HCT116 (cell line): ENCODE measurements around the gene GSK3A. TPM values are rescaled to one million over a fixed set of nuclear protein-coding genes. Genes with fewer than 3 reads are reported as not detected.
A peak's percentile ranks its signal among the peaks of the same experiment; 100 is the strongest.

Source experiments
- ATAC-seq: fragments of 200-7000 bp; cut with Tn5 transposase; 2 replicates; pipeline ENCODE4 v1.9.1; 2020; ENCODE audit warnings: mild to moderate bottlenecking, moderate library complexity
- Bru-seq: library from RNA; stranded (reverse); fragments of 400-500 nt; gene quantifications from one replicate; lab custom pipeline; 2021; lab: Mats Ljungman, UMichigan
- BruChase-seq, 2 experiments: library from RNA; stranded (reverse); fragments of 400-500 nt; gene quantifications; one replicate each; lab custom pipeline; 2021; lab: Mats Ljungman, UMichigan
- BruUV-seq: library from RNA; stranded (reverse); fragments of 400-500 nt; replicated peaks from 2 replicates; lab custom pipeline; 2021; lab: Mats Ljungman, UMichigan
- CTCF ChIA-PET: fragments of 300-600 bp; sonication (Branson Sonifier 250); formaldehyde crosslinking; loops from one replicate; lab custom pipeline; 2021; ENCODE audit warnings: antibody characterized with exemption; lab: Charles Lee
- POLR2A ChIA-PET: fragments of 300-600, 350-600 bp; sonication (Branson Sonifier 250); formaldehyde crosslinking; loops from one replicate; lab custom pipeline; 2021; ENCODE audit warnings: antibody characterized with exemption; lab: Charles Lee
- RAD21 ChIA-PET, 2 experiments: fragments of 300-600 bp; sonication (Branson Sonifier 250); formaldehyde crosslinking; loops; one replicate each; lab custom pipeline; 2023; ENCODE audit warnings: low total read pairs in 2 of 2; ENCODE audit not compliant: uncharacterized antibody in 2 of 2, unreplicated experiment in 2 of 2, low non-redundant PET in 1 of 2; lab: Charles Lee
- DNase-seq: peaks from one replicate; pipeline ENCODE4 v3.0.0-alpha.2; 2010; ENCODE audit warnings: low read depth, low spot score
- H2AFZ ChIP-seq: fragments of 200-600 bp; shearing (Covaris generic), sonication (generic); 2 replicates; pipeline ENCODE4 v1.6.1; 2017; ENCODE audit warnings: low read depth, mixed run types, mixed read lengths, antibody characterized with exemption, low read length; ENCODE audit not compliant: poor library complexity, severe bottlenecking
- H3K27ac ChIP-seq: 2 replicates; pipeline ENCODE4 v1.5.1; 2012; ENCODE audit warnings: low read depth, low read length
- H3K27me3 ChIP-seq: fragments of 200-600 bp; sonication (generic); 2 replicates; pipeline ENCODE4 v1.6.1; 2016; ENCODE audit warnings: mixed run types, low read length, mixed read lengths; ENCODE audit not compliant: insufficient read depth
- H3K36me3 ChIP-seq, 2 experiments: fragments of 200-500 bp in 1 of 2; fragments of 200-600 bp in 1 of 2; sonication (Bioruptor generic) in 1 of 2; sonication (generic) in 1 of 2; 2 replicates each; pipeline versions ENCODE4 v1.5.1 to v1.6.1; 2014 to 2016; ENCODE audit warnings: low read length in 2 of 2, inconsistent platforms in 1 of 2, mixed read lengths in 1 of 2, mixed run types in 1 of 2; ENCODE audit not compliant: insufficient read depth in 2 of 2, control insufficient read depth in 1 of 2
- H3K4me1 ChIP-seq, 2 experiments: fragments of 200-600 bp in 1 of 2; sonication (generic) in 1 of 2; 2 replicates each; pipeline versions ENCODE4 v1.5.1 to v1.6.1; 2012 to 2017; ENCODE audit warnings: low read length in 2 of 2, inconsistent platforms in 1 of 2, mild to moderate bottlenecking in 1 of 2, mixed read lengths in 1 of 2, mixed run types in 1 of 2, moderate library complexity in 1 of 2; ENCODE audit not compliant: insufficient read depth in 2 of 2, control insufficient read depth in 1 of 2
- H3K4me2 ChIP-seq: fragments of 200-600 bp; sonication (generic); 2 replicates; pipeline ENCODE4 v1.6.1; 2017; ENCODE audit warnings: mixed run types, low read length, mixed read lengths
- H3K4me3 ChIP-seq, 2 experiments: fragments of 200-600 bp in 1 of 2; sonication (generic) in 1 of 2; replicated peaks in 1 of 2; 2 replicates each; pipeline ENCODE4 v1.5.1; 2011 to 2016; ENCODE audit warnings: low read length in 2 of 2, control low read depth in 1 of 2, low read depth in 1 of 2, mild to moderate bottlenecking in 1 of 2, mixed read lengths in 1 of 2, mixed run types in 1 of 2
- H3K79me2 ChIP-seq: fragments of 200-600 bp; sonication (generic); 2 replicates; pipeline ENCODE4 v1.6.1; 2017; ENCODE audit warnings: mild to moderate bottlenecking, mixed run types, low read length, moderate library complexity, mixed read lengths; ENCODE audit not compliant: insufficient read depth
- H3K9ac ChIP-seq: fragments of 200-600 bp; sonication (generic); 2 replicates; pipeline ENCODE4 v1.6.1; 2016; ENCODE audit warnings: low read length, mixed read lengths
- H3K9me2 ChIP-seq: fragments of 200-600 bp; sonication (generic), shearing (Covaris generic); 2 replicates; pipeline ENCODE4 v1.6.1; 2017; ENCODE audit warnings: mixed run types, mild to moderate bottlenecking, moderate library complexity; ENCODE audit not compliant: insufficient read depth
- H3K9me3 ChIP-seq, 2 experiments: fragments of 200-500 bp in 1 of 2; fragments of 200-600 bp in 1 of 2; sonication (Bioruptor generic) in 1 of 2; sonication (generic) in 1 of 2; 2 replicates each; pipeline ENCODE4 v1.6.1; 2014 to 2017; ENCODE audit warnings: low read length in 2 of 2, mixed read lengths in 2 of 2, inconsistent platforms in 1 of 2, low read depth in 1 of 2, mild to moderate bottlenecking in 1 of 2, mixed run types in 1 of 2, moderate library complexity in 1 of 2; ENCODE audit not compliant: control insufficient read depth in 1 of 2, insufficient read depth in 1 of 2
- H4K20me1 ChIP-seq: fragments of 200-600 bp; sonication (generic), shearing (Covaris generic); 2 replicates; pipeline ENCODE4 v1.6.1; 2017; ENCODE audit warnings: mixed run types, mild to moderate bottlenecking, moderate library complexity; ENCODE audit not compliant: insufficient read depth
- ATF3 ChIP-seq: IDR thresholded peaks from 2 replicates; pipeline ENCODE4 v1.6.1; 2012
- CBX3 ChIP-seq: IDR thresholded peaks from 2 replicates; pipeline ENCODE4 v1.6.1; 2012; ENCODE audit warnings: low read depth
- CTCF ChIP-seq, 3 experiments: fragments of 200-600 bp in 1 of 3; sonication (generic) in 1 of 3; IDR thresholded peaks in 2 of 3; conservative IDR thresholded peaks in 1 of 3; 2 replicates each; pipeline ENCODE4 v1.5.1; 2012 to 2017; ENCODE audit warnings: low read depth in 2 of 3, low read length in 2 of 3, antibody characterized with exemption in 1 of 3, borderline replicate concordance in 1 of 3, control low read depth in 1 of 3, mild to moderate bottlenecking in 1 of 3, mixed read lengths in 1 of 3, mixed run types in 1 of 3, moderate library complexity in 1 of 3; ENCODE audit not compliant: insufficient read depth in 1 of 3
- ELF1 ChIP-seq: IDR thresholded peaks from 2 replicates; pipeline ENCODE4 v1.6.1; 2012; ENCODE audit warnings: low read depth, borderline replicate concordance
- EZH2 ChIP-seq: fragments of 200-600 bp; sonication (generic); IDR thresholded peaks from 2 replicates; pipeline ENCODE4 v1.6.1; 2017; ENCODE audit warnings: antibody characterized with exemption, mixed run types
- EZH2phosphoT487 ChIP-seq: fragments of 200-600 bp; IDR thresholded peaks from 2 replicates; pipeline ENCODE4 v1.6.1; 2018; ENCODE audit warnings: antibody characterized with exemption, borderline replicate concordance
- FOSL1 ChIP-seq: IDR thresholded peaks from 2 replicates; pipeline ENCODE4 v1.6.1; 2012; ENCODE audit warnings: low read depth
- JUND ChIP-seq: IDR thresholded peaks from 2 replicates; pipeline ENCODE4 v1.6.1; 2012
- POLR2A ChIP-seq: IDR thresholded peaks from 2 replicates; pipeline ENCODE4 v1.7.0; 2011; ENCODE audit warnings: borderline replicate concordance; ENCODE audit not compliant: insufficient read depth, insufficient read length; ENCODE audit errors: extremely low read depth
- POLR2AphosphoS5 ChIP-seq: IDR thresholded peaks from 2 replicates; pipeline ENCODE4 v1.6.1; 2011; ENCODE audit warnings: mild to moderate bottlenecking, low read depth, low read length, moderate library complexity
- REST ChIP-seq: IDR thresholded peaks from 2 replicates; pipeline ENCODE4 v1.6.1; 2012; ENCODE audit warnings: low read depth
- SIN3A ChIP-seq: IDR thresholded peaks from 2 replicates; pipeline ENCODE4 v1.6.1; 2012; ENCODE audit warnings: low read depth
- SP1 ChIP-seq: IDR thresholded peaks from 2 replicates; pipeline ENCODE4 v1.6.1; 2012; ENCODE audit warnings: low read depth
- TCF7L2 ChIP-seq: IDR thresholded peaks from 2 replicates; pipeline ENCODE4 v1.7.0; 2011; ENCODE audit warnings: borderline replicate concordance, inconsistent platforms; ENCODE audit not compliant: insufficient read depth, insufficient read length; ENCODE audit errors: extremely low read depth
- ZNF274 ChIP-seq: fragments of 200-500 bp; sonication (Bioruptor generic); IDR thresholded peaks from 2 replicates; pipeline ENCODE4 v1.6.1; 2014; ENCODE audit warnings: mild to moderate bottlenecking, low read depth, low read length, inconsistent platforms
- intact Hi-C: fragments of 100-400 bp; cut with micrococcal nuclease; formaldehyde crosslinking; loops from 2 replicates; pipeline ENCODE4 v1.10.0; 2022
- long read RNA-seq: library from polyadenylated mRNA; unstranded; transcript quantifications from one replicate; pipeline ENCODE4 v2.0.0, GENCODE V29; 2021; ENCODE audit not compliant: unreplicated experiment
- polyA plus RNA-seq: library from polyadenylated mRNA; unstranded; fragments of >200 nt; gene quantifications from 2 replicates; pipeline ENCODE4 v1.2.1, GENCODE V29; 2012; ENCODE audit warnings: missing spikeins
- total RNA-seq: library from RNA; stranded (reverse); gene quantifications from one replicate; pipeline ENCODE4 v1.2.1, GENCODE V29; 2021; ENCODE audit not compliant: unreplicated experiment

GSK3A gene
- total RNA-seq (57.2 TPM), Bru-seq, nascent RNA (percentile 70 among the genes with signal in this experiment), BruChase-seq, experiment 1, labeled RNA remaining after a 6-hour chase (percentile 89 among the genes with signal in this experiment), BruChase-seq, experiment 2, labeled RNA remaining after a 2-hour chase (percentile 80 among the genes with signal in this experiment)
- polyA plus RNA-seq: 58.8 and 65.6 TPM in 2 replicates
- long read RNA-seq, transcript GSK3A-201 (11 exons, 2,188 nt): major isoform, 29 of 40 reads
- long read RNA-seq, partial matches to known transcripts: 2 of 40 reads
- long read RNA-seq, other reads (novel, unspliced or antisense): 7 of 40 reads

GRCh38 chr19:42242512-42243409, at the start of gene GSK3A:
GSK3A (minus strand) TSS chr19:42242602; CDS start chr19:42242465, 137 bp downstream.
- no peak within 1 kb of the TSS for H2AFZ ChIP-seq
- no peaks in the 10 kb centered on the region; the same call in 1 of the 2 replicates for H4K20me1 ChIP-seq
- POLR2A ChIA-PET: interaction anchor here (0.5 to 2.4 kb wide), 23 partner anchors 9 to 1608 kb away, joined by 3 to 19 read pairs (median 5); partner anchors contain the start of genes PAFAH1B3, POU2F2, PRR19 and ZNF526
- H3K36me3 ChIP-seq: peaks cover 4 to 11% of the 10 kb centered on the region in 2 experiments; a peak in 1 of 4 replicates
- RAD21 ChIA-PET: interaction anchor here (0.5 to 1.5 kb wide), 7 partner anchors 9 to 59 kb away, joined by 3 to 7 read pairs (median 4); partner anchors contain the start of genes PAFAH1B3 (in 1 of the 2) and PRR19 (in 1 of the 2)
- CTCF ChIA-PET: interaction anchor here (0.7 to 2.1 kb wide), 12 partner anchors 16 to 197 kb away, joined by 3 to 17 read pairs (median 4); partner anchors contain the start of genes PAFAH1B3 and POU2F2
- peak within 1 kb of the TSS; percentile 69 to 93 for H3K4me3 ChIP-seq
- peak within 1 kb of the TSS; percentile 78 for H3K27ac ChIP-seq
- intact Hi-C loops: loop anchor here (1.0 to 5.0 kb wide), 3 partner anchors 38 to 155 kb away; partner anchors contain the start of gene MEGF8
- peaks cover 13 to 43% of the 10 kb centered on the region in 2 experiments for H3K4me1 ChIP-seq
- peak within 1 kb of the TSS; percentile 79 for H3K9ac ChIP-seq
- H3K79me2 ChIP-seq: peaks cover 45% of the 10 kb centered on the region
- H3K27me3 ChIP-seq: no peaks in the 10 kb centered on the region
- peak; percentile 78 for ATAC-seq
- no TSS peak for BruUV-seq
- peak within 1 kb of the TSS; percentile 86 for H3K4me2 ChIP-seq
- DNase-seq: peak; percentile 99
- H3K9me3 ChIP-seq: no peaks in the 10 kb centered on the region
- H3K9me2 ChIP-seq: no peaks in the 10 kb centered on the region
- no peak for TF ChIP-seq JUND
- TF ChIP-seq CTCF (IDR thresholded peaks at IDR 0.05 in 2 of 3, conservative IDR thresholded peaks at IDR 0.05 in 1 of 3; ENCODE audit: borderline replicate concordance in 1 of 3, insufficient read depth in 1 of 3, low read depth in 2 of 3, low read length in 2 of 3): no peak
- TF ChIP-seq TCF7L2: peak; percentile 86
- no peak for TF ChIP-seq EZH2
- peak; percentile 91 for TF ChIP-seq POLR2A
- TF ChIP-seq EZH2phosphoT487: no peak
- TF ChIP-seq CBX3: 0 out of 2 replicates have a peak, but pooled peaks have one; percentile 30
- peak; percentile 99 for TF ChIP-seq POLR2AphosphoS5
- 0 out of 2 replicates have a peak, but pooled peaks have one; percentile 65 for TF ChIP-seq SIN3A
- TF ChIP-seq REST: no peak
- TF ChIP-seq FOSL1: no peak
- peak; percentile 78 for TF ChIP-seq SP1
- no peak for TF ChIP-seq ZNF274
- TF ChIP-seq ATF3: no peak
- peak; percentile 88 for TF ChIP-seq ELF1
